GM08714 (cell line): ENCODE data around the gene MZT2B.
"Not testable (repeated sequence)": the region's sequence is repeated elsewhere in the genome, so short reads cannot be mapped to it uniquely, and the experiment has no call there.

Experiments
- H3K4me3 ChIP-seq: fragments of 200-500 bp; sonication (Bioruptor generic); 2 replicates; pipeline ENCODE4 v1.5.1; 2014; ENCODE audit warnings: mild to moderate bottlenecking, low read length, inconsistent platforms
- ZNF274 ChIP-seq: IDR thresholded peaks from 2 replicates; pipeline ENCODE4 v1.6.1; 2012; ENCODE audit warnings: mild to moderate bottlenecking, low read depth, low read length

MZT2B gene

GRCh38 chr2:130150181-130151144, 31.6 kb upstream of the MZT2B start:
- H3K4me3 ChIP-seq: no peak overlapping the region
- no peak for TF ChIP-seq ZNF274

DNA sequence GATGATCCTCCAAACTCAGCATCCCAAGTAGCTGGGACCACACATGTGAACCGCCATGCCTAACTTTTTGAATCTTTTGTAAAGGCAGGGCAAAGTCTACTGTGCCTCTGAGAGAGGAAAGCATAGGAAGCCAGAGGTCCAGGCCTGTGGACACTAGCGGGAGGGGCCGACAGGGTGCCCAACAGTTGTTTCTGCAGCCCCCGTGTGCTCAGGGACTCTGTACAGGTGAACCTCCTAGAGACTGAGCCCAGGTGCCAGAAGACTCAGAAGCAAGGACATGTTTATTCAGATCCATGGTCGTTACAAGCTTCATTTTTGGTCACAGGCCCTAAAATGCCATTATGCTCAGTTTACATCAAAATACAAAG, 30.9 kb upstream of the MZT2B start:
- not testable (repeated sequence) for H3K4me3 ChIP-seq

DNA sequence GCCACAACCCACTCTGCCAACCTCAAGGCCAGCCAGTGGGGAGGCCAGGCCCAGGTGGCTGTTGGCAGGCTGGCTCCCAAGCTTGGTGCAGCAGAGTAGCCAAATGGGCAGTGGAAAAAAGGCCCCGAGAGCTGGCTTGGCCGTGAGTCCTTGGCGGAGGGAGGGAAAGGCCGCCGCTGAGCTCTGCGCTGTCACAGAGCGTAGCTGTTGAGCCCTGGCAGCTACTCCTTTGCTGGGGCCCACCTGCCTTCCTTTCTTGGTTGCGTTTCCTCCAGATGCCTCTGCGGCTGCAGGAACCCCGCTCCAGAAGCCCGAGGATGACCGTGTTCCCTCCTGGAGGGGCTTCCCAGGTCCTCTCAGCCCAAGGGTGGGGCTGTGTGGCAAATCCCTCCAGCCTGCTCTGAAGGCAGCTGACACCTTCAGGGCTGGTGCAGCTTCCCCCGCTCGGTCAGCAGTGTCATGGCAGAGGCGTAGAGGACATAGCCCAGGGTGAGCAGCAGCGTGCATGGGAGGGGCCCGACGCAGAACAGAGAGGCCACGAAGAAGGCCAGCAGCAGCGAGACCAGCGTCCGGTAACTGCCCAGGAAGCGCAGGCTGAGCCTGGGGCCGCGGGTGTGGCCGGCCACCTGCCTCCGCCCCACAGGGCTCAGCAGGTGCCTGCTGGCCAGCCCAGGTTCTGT, 29.8 kb upstream of the MZT2B start:
- H3K4me3 ChIP-seq: not testable (repeated sequence)

DNA sequence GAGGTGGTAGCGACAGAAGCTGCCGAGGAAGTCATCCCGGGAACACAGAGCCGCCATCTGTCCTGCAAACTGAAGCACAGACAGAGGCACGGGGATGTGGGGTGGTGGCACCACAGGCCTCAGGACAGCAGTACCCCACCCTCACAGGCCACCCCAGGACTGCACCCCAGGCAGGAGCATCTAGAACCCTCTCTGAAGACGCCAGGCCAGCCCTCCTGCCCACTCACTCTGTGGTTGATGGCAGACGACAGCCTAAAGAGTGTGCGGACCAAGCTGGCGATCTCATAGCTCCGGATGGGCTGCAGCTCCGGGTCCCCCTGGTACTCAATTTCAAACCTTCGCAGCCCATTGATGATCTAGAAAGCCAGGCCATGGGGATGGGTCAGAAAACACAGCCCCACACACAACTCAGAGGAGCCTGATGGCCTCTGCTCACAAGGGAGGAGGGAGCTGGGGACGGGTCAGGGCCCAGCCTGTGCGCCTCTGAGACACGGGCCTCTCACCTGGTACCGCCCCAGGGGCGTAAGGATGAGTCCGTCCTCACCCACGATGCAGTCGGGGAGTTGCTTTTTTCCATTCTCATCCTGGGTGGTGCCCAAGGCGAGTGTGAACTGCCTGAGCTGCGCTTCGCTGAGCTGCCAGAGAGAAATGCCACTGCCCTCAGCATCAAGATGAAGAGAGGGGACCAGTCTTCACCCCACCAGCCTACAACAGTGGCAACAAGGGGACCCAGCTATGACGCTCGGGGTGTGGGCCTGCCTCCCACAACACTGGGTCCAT, 29.1 kb upstream of the MZT2B start:
- no peak overlapping the region for H3K4me3 ChIP-seq
- no peak for TF ChIP-seq ZNF274

GRCh38 chr2:130153721-130154422, 28.2 kb upstream of the MZT2B start:
- H3K4me3 ChIP-seq: not testable (repeated sequence)

GRCh38 chr2:130154423-130154770, 27.7 kb upstream of the MZT2B start:
- not testable (repeated sequence) for H3K4me3 ChIP-seq

DNA sequence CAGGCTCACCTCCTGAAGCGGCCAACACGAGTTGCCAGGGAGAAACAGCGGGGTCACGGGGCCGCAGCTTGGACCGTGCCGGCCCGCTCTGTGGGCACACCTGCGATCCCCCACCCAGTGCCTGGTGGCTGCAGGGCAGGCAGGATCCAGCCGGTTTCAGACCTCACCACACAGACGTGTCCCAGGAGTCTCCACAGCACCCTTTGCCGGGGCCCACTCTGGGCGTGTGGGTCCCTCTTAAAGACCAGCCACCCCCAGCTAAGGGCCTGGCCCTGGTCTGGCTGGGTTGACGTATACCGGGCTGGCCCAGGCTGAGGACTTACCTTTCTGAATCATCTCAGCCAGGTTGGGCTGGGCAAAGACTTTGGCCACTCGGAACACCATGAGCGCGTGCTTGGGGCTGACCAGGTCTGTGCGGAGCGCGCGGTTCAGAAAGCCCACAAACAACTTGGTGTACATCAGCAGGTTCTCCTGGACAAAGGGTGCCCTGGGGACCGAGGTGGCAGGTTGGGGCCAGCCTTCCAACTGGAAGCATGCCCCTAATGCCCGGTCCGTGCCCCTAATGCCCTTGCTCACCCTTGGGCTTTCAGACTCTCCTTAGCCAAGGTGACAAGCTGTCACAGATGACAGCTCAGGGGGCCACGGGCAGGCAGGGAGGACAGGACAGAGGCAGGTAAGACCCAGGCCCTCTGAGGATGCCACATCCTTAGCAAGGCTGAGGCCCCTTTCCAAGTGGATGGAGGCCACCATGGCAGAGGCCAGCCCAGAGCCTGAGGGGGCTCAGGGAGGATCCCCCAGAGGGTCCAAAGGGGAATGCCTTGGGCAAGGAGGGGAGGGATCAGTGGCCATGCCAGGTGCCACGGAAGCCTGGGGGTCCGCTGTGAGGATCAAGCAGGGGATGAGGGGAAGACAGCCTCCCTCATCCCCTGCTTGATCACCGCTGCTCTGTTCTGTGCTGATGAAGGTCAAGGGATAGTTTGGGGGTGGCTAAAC, 27.0 kb upstream of the MZT2B start:
- no peak for TF ChIP-seq ZNF274
- no peak overlapping the region for H3K4me3 ChIP-seq

DNA sequence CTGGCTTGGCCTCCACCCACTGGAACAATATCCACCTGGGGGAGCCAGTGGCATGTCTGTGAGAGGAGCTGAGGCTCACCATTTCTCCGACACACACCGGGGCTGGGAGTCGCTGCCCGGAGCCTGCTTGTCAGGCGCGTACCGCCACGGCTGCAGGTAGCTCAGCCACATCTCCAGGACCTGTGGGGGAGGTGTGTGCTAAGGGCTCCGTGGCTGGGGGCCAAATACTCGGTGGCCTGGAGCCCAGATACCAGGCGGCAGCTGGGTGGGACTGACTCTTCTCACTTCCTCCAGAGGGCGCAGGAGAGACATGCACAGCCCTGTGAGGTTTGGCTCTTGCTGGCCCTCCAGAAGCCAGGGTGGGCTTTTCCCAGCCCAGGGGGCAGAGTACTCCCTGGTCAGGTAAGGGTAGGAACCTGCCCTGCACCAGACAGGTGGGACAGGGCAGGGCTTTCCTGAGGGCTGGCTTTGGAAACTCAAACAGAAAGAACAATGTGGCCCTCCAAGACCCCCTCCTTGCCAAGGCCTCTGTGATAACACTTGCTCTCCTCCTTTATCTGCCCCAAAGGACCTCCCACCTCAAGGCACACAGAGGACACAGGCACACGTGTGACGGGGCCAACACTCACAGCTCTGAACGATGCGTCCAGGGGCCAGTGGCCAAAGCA, 26.0 kb upstream of the MZT2B start:
- H3K4me3 ChIP-seq: not testable (repeated sequence)

GRCh38 chr2:130156624-130157004, 25.4 kb upstream of the MZT2B start:
- no peak for TF ChIP-seq ZNF274
- H3K4me3 ChIP-seq: no peak overlapping the region

GRCh38 chr2:130157354-130157753, 24.7 kb upstream of the MZT2B start:
- not testable (repeated sequence) for H3K4me3 ChIP-seq

DNA sequence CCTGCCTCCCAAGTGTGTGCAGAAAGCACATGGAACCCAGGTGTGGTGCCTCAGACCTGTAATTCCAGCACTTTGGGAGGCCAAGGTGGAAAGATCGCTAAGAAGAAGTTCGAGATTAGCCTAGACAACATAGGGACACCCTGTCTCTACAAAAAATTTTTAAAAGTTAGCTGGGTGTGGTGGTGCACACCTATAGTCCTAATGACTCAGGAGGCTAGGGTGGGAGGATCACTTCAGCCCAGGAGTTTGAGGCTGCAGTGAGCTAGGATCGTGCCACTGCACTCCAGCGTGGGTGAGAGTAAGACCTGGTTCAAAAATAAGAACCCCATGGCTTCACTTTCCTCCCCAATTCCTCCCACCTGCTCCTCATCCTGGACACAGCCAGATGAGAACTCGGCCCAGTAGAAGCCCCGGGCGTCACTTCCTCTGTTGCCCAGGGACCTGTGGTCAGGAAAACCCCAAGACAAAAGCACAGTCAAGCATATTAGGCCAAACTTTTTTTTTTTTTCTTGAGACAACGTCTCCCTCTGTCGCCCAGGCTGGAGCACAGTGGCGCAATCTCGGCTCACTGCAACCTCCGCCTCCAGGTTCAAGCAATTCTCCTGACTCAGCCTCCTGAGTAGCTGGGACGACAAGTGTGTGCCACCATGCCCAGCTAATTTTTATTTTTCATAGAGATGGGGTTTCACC, 24.1 kb upstream of the MZT2B start:
- not testable (repeated sequence) for H3K4me3 ChIP-seq

DNA sequence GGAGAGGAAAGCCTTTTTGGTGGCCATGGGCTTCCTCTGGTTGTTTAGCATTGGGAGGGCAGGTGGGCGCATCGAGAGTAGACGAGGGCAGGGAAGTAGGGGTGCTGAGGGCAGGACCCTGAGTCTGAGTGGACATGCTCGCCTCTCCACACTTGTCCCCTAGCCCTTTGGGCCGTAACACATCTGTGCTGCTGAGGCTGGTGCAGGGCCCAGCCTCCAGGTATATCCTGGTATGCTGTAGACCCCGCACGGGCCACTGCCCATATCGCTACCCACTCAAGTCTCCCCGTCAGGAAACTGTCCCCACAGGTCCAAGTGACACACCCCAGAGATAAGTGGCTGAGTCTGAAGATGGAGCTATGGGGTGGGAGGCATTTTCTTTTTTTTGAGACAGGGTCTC, 23.4 kb upstream of the MZT2B start:
- no peak overlapping the region for H3K4me3 ChIP-seq
- no peak for TF ChIP-seq ZNF274

DNA sequence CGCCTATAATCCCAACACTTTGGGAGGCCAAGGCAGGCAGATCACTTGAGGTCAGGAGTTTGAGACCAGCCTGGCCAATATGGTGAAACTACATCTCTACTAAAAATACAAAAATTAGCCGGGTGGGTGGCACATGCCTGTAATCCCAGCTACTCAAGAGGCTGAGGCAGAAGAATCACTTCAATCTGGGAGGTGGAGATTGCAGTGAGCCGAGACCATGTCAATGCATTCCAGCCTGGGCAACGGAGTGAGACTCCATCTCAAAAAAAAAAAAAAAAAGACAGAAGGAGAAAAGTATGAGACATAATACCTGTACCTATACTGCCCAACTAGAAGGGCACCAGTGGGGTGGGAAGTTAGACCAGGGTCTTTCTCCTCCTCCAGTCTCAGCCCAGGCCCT, 22.7 kb upstream of the MZT2B start:
- H3K4me3 ChIP-seq: not testable (repeated sequence)
